DND-41 (cell line): Measurements from ENCODE around the gene TMEM44.

Experiments used
- ATAC-seq: fragments of 200-7000 bp; cut with Tn5 transposase; 3 replicates; pipeline ENCODE4 v1.9.1; 2021; ENCODE audit warnings: low read depth; ENCODE audit not compliant: insufficient read depth
- DNase-seq: peaks from one replicate; pipeline ENCODE4 v3.0.0-alpha.2; 2020
- H2AFZ ChIP-seq: 2 replicates; pipeline ENCODE4 v1.6.0; 2012; ENCODE audit warnings: low read depth, low read length
- H3K27ac ChIP-seq: 2 replicates; pipeline ENCODE4 v1.5.1; 2012; ENCODE audit warnings: low read length, inconsistent platforms
- H3K27me3 ChIP-seq: fragments of 200-600 bp; sonication (generic); 2 replicates; pipeline ENCODE4 v1.6.0; 2012; ENCODE audit warnings: low read length, mild to moderate bottlenecking, inconsistent platforms; ENCODE audit not compliant: insufficient read depth, poor library complexity
- H3K36me3 ChIP-seq: 2 replicates; pipeline ENCODE4 v1.5.1; 2012; ENCODE audit warnings: low read length, inconsistent platforms; ENCODE audit not compliant: insufficient read depth
- H3K4me1 ChIP-seq: 2 replicates; pipeline ENCODE4 v1.5.1; 2012; ENCODE audit warnings: mild to moderate bottlenecking, low read length; ENCODE audit not compliant: insufficient read depth
- H3K4me2 ChIP-seq: 2 replicates; pipeline ENCODE4 v1.6.0; 2012; ENCODE audit warnings: mild to moderate bottlenecking, moderate library complexity, low read length, inconsistent platforms; ENCODE audit not compliant: insufficient read depth
- H3K4me3 ChIP-seq, 2 experiments: fragments of 200-600 bp in 1 of 2; shearing (Covaris generic) in 1 of 2; 2 replicates each; pipeline ENCODE4 v1.5.1; 2012 to 2016; ENCODE audit warnings: inconsistent platforms in 2 of 2, low read length in 2 of 2, mild to moderate bottlenecking in 2 of 2, low read depth in 1 of 2, moderate library complexity in 1 of 2
- H3K79me2 ChIP-seq: 2 replicates; pipeline ENCODE4 v1.6.0; 2012; ENCODE audit warnings: low read length, inconsistent platforms; ENCODE audit not compliant: insufficient read depth
- H3K9ac ChIP-seq: 2 replicates; pipeline ENCODE4 v1.6.0; 2012; ENCODE audit warnings: low read depth, mild to moderate bottlenecking, inconsistent platforms, low read length, moderate library complexity
- H3K9me3 ChIP-seq: 2 replicates; pipeline ENCODE4 v1.5.1; 2012; ENCODE audit warnings: low read length, moderate library complexity, mild to moderate bottlenecking, inconsistent platforms; ENCODE audit not compliant: insufficient read depth, severe bottlenecking
- H4K20me1 ChIP-seq: 2 replicates; pipeline ENCODE4 v1.6.0; 2012; ENCODE audit warnings: low read length; ENCODE audit not compliant: insufficient read depth
- EZH2 ChIP-seq: IDR thresholded peaks from 3 replicates; pipeline ENCODE4 v1.6.1; 2012; ENCODE audit warnings: borderline replicate concordance, low read depth, mild to moderate bottlenecking, moderate library complexity, low read length, inconsistent platforms; ENCODE audit not compliant: severe bottlenecking
- TF ChIP-seq, protein P1 (sequence below): IDR thresholded peaks from 2 replicates; pipeline ENCODE4 v1.5.1; 2012; ENCODE audit warnings: borderline replicate concordance, low read length, moderate library complexity, mild to moderate bottlenecking; ENCODE audit not compliant: poor library complexity, severe bottlenecking; ENCODE audit errors: extremely low read depth

TMEM44 gene

DNA sequence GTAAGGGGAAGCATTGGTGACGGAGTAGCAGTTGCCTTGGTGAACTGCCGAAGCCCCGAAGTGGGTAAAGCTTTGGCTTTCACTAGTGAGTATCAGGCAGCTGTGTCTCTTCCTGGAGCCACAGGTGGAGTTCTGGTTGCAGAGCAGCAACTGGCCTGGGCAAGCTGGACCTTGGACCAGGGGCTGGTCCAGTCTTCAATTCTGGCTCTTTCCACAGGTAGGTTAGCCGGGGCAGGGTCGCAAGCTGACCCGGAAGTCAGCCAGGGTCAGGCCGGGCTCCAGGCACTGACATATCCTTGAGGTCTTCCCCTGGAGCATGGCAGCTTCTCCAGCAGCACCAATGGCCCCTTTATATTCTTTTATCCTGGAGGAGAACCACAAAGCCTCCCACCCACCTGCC, 73.2 kb downstream of the TMEM44 start:
- TF ChIP-seq EZH2 = no peak
- TF ChIP-seq, protein P1, sequence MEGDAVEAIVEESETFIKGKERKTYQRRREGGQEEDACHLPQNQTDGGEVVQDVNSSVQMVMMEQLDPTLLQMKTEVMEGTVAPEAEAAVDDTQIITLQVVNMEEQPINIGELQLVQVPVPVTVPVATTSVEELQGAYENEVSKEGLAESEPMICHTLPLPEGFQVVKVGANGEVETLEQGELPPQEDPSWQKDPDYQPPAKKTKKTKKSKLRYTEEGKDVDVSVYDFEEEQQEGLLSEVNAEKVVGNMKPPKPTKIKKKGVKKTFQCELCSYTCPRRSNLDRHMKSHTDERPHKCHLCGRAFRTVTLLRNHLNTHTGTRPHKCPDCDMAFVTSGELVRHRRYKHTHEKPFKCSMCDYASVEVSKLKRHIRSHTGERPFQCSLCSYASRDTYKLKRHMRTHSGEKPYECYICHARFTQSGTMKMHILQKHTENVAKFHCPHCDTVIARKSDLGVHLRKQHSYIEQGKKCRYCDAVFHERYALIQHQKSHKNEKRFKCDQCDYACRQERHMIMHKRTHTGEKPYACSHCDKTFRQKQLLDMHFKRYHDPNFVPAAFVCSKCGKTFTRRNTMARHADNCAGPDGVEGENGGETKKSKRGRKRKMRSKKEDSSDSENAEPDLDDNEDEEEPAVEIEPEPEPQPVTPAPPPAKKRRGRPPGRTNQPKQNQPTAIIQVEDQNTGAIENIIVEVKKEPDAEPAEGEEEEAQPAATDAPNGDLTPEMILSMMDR = no peak
- Histone ChIP-seq H3K9me3 (no peaks in the 10 kb centered on the region), H3K79me2 (no peaks in the 10 kb centered on the region), H3K4me2 (no peak overlapping the region), H3K27me3 (peaks cover 9% of the 10 kb centered on the region), H3K4me1 (no peaks in the 10 kb centered on the region), H3K9ac (no peak overlapping the region), H2AFZ (no peak overlapping the region), H3K4me3 (no peak overlapping the region), H4K20me1 (no peaks in the 10 kb centered on the region), H3K36me3 (no peaks in the 10 kb centered on the region), H3K27ac (no peak overlapping the region)
- no peak for DNase-seq
- no peak for ATAC-seq

DNA sequence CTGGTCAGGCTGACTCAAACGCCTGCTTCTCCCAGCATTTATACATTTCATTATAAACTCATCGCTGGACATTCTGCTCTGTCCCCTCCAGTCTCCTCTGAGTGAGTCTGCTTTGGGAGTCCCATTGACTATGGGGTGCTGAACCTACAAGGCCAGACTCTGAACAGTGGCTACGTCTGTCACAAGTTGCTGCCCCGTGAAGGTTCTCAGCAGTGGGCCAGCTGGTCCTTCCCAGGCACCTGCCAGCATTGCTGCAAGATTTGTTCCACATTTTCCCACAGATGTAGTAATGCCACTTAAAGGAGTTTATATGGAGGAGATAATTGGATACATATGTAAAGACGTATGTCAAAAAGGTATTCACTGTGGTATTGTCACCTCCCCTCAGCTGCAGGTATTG, 73.7 kb downstream of the TMEM44 start:
- TF ChIP-seq EZH2 = no peak
- TF ChIP-seq, protein P1 = no peak
- Histone ChIP-seq H4K20me1 (no peaks in the 10 kb centered on the region), H3K4me2 (no peak overlapping the region), H3K4me1 (no peaks in the 10 kb centered on the region), H3K36me3 (no peaks in the 10 kb centered on the region), H3K27me3 (peaks cover 9% of the 10 kb centered on the region), H3K4me3 (no peak overlapping the region), H3K27ac (no peak overlapping the region), H3K79me2 (no peaks in the 10 kb centered on the region), H3K9ac (no peak overlapping the region), H2AFZ (no peak overlapping the region), H3K9me3 (no peaks in the 10 kb centered on the region)
- ATAC-seq (no peak), DNase-seq (no peak)

DNA sequence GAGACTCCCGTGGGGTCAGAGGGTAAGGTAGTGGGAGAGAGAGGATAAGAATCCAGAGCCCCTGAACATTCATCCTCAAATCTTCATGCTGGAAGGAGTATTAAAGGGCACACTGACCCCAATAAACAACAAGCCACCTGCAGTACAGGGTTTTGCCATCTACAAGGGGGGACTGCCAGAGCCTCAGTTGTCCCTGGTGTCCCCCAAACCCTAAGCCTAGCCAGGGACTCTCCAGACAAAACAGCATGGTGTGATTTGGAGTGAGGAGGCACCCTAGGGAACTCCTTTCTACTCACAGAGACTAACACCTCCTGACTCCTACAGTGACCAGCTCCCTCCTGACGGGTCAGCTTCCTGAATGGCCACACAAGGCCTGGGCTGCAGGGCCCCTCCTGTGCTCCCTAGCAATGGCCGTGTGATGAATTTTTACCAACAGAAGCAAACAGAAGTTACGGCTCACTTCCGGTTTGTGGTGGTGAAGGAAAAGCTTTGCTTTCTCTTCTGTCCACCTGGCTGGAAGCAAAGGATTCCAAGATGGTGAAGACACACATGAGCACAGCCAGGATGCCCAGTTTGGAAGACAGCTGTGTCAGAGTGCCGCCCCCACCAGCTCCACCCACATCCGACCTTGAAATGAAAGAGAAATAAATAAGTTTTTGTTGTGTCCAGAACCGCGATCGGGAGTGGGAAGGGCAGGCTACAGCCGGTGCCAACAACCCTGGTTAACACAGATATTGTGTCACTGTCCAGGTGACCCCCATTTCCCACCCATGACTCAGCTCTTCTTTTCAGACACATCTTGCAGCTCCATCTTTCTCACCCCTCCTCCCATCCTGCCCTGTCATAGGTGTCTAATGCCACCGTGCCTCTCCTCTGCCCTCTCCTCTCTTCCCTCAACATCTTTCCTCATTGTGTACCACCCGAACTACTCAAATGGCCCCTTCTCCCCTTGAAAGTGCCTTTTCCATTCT, 76.8 kb downstream of the TMEM44 start:
- DNase-seq (no peak), ATAC-seq (no peak)
- H3K27ac ChIP-seq = no peak overlapping the region
- H4K20me1 ChIP-seq = no peaks in the 10 kb centered on the region
- H3K9me3 ChIP-seq = no peaks in the 10 kb centered on the region
- no peak overlapping the region for H2AFZ ChIP-seq
- H3K79me2 ChIP-seq = no peaks in the 10 kb centered on the region
- H3K4me2 ChIP-seq = no peak overlapping the region
- no peak overlapping the region for H3K4me3 ChIP-seq
- peaks cover 5% of the 10 kb centered on the region for H3K27me3 ChIP-seq
- TF ChIP-seq, protein P1 = no peak
- TF ChIP-seq EZH2 = no peak
- H3K9ac ChIP-seq = no peak overlapping the region
- no peaks in the 10 kb centered on the region for H3K36me3 ChIP-seq
- no peaks in the 10 kb centered on the region for H3K4me1 ChIP-seq
